ENCODE results near the gene MAGI2. TPM values are rescaled to one million over a fixed set of nuclear protein-coding genes. Genes with fewer than 3 reads are reported as not detected.

The MAGI2 gene
- total and polyA plus RNA-seq, 2 of the 13 experiments (the other 11 are each of a cell fraction or from before 2014, with no cell fraction given): 1.5 to 3.8 TPM

DNA sequence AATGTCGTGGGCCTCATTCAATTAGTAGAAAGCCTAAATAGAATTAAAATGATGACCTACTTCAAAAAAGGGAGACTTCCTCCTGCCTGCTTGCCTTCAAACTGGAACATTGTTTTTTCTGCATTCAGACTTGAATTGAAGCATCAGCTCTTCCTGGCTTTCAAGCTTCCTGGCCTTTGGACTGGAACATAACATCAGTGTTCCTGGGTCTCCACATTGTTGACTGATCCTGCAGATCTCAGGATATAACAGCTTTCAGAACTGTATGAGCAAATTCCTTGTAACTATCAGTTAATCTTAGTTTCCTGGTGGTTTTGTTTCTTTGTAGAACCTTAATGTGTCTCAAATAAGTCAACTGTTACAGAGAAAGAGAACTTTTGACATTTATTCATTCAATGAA is 18.6 kb downstream of the MAGI2 start (continued):
- TF ChIP-seq, protein P1, sequence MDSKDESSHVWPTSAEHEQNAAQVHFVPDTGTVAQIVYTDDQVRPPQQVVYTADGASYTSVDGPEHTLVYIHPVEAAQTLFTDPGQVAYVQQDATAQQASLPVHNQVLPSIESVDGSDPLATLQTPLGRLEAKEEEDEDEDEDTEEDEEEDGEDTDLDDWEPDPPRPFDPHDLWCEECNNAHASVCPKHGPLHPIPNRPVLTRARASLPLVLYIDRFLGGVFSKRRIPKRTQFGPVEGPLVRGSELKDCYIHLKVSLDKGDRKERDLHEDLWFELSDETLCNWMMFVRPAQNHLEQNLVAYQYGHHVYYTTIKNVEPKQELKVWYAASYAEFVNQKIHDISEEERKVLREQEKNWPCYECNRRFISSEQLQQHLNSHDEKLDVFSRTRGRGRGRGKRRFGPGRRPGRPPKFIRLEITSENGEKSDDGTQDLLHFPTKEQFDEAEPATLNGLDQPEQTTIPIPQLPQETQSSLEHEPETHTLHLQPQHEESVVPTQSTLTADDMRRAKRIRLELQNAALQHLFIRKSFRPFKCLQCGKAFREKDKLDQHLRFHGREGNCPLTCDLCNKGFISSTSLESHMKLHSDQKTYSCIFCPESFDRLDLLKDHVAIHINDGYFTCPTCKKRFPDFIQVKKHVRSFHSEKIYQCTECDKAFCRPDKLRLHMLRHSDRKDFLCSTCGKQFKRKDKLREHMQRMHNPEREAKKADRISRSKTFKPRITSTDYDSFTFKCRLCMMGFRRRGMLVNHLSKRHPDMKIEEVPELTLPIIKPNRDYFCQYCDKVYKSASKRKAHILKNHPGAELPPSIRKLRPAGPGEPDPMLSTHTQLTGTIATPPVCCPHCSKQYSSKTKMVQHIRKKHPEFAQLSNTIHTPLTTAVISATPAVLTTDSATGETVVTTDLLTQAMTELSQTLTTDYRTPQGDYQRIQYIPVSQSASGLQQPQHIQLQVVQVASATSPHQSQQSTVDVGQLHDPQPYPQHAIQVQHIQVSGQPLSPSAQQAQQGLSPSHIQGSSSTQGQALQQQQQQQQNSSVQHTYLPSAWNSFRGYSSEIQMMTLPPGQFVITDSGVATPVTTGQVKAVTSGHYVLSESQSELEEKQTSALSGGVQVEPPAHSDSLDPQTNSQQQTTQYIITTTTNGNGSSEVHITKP (CRISPR knock-in tag; IDR thresholded peaks at IDR 0.05; ENCODE audit: low read depth): no peak
- TF ChIP-seq, protein P2, sequence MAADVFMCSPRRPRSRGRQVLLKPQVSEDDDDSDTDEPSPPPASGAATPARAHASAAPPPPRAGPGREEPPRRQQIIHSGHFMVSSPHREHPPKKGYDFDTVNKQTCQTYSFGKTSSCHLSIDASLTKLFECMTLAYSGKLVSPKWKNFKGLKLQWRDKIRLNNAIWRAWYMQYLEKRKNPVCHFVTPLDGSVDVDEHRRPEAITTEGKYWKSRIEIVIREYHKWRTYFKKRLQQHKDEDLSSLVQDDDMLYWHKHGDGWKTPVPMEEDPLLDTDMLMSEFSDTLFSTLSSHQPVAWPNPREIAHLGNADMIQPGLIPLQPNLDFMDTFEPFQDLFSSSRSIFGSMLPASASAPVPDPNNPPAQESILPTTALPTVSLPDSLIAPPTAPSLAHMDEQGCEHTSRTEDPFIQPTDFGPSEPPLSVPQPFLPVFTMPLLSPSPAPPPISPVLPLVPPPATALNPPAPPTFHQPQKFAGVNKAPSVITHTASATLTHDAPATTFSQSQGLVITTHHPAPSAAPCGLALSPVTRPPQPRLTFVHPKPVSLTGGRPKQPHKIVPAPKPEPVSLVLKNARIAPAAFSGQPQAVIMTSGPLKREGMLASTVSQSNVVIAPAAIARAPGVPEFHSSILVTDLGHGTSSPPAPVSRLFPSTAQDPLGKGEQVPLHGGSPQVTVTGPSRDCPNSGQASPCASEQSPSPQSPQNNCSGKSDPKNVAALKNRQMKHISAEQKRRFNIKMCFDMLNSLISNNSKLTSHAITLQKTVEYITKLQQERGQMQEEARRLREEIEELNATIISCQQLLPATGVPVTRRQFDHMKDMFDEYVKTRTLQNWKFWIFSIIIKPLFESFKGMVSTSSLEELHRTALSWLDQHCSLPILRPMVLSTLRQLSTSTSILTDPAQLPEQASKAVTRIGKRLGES (CRISPR knock-in tag; IDR thresholded peaks at IDR 0.05; ENCODE audit: borderline replicate concordance): no peak
- peak; percentile 79 for TF ChIP-seq GATAD2A (CRISPR knock-in tag; IDR thresholded peaks at IDR 0.05)
- no peak for TF ChIP-seq ZNF713 (CRISPR knock-in tag; IDR thresholded peaks at IDR 0.05)
- TF ChIP-seq, protein P3, sequence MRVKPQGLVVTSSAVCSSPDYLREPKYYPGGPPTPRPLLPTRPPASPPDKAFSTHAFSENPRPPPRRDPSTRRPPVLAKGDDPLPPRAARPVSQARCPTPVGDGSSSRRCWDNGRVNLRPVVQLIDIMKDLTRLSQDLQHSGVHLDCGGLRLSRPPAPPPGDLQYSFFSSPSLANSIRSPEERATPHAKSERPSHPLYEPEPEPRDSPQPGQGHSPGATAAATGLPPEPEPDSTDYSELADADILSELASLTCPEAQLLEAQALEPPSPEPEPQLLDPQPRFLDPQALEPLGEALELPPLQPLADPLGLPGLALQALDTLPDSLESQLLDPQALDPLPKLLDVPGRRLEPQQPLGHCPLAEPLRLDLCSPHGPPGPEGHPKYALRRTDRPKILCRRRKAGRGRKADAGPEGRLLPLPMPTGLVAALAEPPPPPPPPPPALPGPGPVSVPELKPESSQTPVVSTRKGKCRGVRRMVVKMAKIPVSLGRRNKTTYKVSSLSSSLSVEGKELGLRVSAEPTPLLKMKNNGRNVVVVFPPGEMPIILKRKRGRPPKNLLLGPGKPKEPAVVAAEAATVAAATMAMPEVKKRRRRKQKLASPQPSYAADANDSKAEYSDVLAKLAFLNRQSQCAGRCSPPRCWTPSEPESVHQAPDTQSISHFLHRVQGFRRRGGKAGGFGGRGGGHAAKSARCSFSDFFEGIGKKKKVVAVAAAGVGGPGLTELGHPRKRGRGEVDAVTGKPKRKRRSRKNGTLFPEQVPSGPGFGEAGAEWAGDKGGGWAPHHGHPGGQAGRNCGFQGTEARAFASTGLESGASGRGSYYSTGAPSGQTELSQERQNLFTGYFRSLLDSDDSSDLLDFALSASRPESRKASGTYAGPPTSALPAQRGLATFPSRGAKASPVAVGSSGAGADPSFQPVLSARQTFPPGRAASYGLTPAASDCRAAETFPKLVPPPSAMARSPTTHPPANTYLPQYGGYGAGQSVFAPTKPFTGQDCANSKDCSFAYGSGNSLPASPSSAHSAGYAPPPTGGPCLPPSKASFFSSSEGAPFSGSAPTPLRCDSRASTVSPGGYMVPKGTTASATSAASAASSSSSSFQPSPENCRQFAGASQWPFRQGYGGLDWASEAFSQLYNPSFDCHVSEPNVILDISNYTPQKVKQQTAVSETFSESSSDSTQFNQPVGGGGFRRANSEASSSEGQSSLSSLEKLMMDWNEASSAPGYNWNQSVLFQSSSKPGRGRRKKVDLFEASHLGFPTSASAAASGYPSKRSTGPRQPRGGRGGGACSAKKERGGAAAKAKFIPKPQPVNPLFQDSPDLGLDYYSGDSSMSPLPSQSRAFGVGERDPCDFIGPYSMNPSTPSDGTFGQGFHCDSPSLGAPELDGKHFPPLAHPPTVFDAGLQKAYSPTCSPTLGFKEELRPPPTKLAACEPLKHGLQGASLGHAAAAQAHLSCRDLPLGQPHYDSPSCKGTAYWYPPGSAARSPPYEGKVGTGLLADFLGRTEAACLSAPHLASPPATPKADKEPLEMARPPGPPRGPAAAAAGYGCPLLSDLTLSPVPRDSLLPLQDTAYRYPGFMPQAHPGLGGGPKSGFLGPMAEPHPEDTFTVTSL (CRISPR knock-in tag; IDR thresholded peaks at IDR 0.05; ENCODE audit: borderline replicate concordance): peak; percentile 69; the same call in 1 of the 2 replicates
- TF ChIP-seq MBNL3 (CRISPR knock-in tag; conservative IDR thresholded peaks at IDR 0.05): no peak
- no peak for TF ChIP-seq SRF (IDR thresholded peaks at IDR 0.05; ENCODE audit: low read depth, low read length)
- TF ChIP-seq, protein P4, sequence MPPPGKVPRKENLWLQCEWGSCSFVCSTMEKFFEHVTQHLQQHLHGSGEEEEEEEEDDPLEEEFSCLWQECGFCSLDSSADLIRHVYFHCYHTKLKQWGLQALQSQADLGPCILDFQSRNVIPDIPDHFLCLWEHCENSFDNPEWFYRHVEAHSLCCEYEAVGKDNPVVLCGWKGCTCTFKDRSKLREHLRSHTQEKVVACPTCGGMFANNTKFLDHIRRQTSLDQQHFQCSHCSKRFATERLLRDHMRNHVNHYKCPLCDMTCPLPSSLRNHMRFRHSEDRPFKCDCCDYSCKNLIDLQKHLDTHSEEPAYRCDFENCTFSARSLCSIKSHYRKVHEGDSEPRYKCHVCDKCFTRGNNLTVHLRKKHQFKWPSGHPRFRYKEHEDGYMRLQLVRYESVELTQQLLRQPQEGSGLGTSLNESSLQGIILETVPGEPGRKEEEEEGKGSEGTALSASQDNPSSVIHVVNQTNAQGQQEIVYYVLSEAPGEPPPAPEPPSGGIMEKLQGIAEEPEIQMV (CRISPR knock-in tag; IDR thresholded peaks at IDR 0.05; ENCODE audit: low read depth): no peak
- TF ChIP-seq ZNF792 (CRISPR knock-in tag; IDR thresholded peaks at IDR 0.05): no peak
- TF ChIP-seq MIXL1 (CRISPR knock-in tag; IDR thresholded peaks at IDR 0.05): 0 out of 2 replicates have a peak, but pooled peaks have one; percentile 28
- no peak for TF ChIP-seq GABPB1 (CRISPR knock-in tag; IDR thresholded peaks at IDR 0.05)
- TF ChIP-seq, protein P5, sequence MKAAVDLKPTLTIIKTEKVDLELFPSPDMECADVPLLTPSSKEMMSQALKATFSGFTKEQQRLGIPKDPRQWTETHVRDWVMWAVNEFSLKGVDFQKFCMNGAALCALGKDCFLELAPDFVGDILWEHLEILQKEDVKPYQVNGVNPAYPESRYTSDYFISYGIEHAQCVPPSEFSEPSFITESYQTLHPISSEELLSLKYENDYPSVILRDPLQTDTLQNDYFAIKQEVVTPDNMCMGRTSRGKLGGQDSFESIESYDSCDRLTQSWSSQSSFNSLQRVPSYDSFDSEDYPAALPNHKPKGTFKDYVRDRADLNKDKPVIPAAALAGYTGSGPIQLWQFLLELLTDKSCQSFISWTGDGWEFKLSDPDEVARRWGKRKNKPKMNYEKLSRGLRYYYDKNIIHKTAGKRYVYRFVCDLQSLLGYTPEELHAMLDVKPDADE (CRISPR knock-in tag; IDR thresholded peaks at IDR 0.05): no peak
